Gastroesophageal sphincter (tissue), 4 donors: ENCODE data around the gene LMO2. TPM values are rescaled to one million over a fixed set of nuclear protein-coding genes. Genes with fewer than 3 reads are reported as not detected.

Experiments used
- ATAC-seq: fragments of 150-250 bp; one replicate; pipeline ENCODE4 v1.9.1; 2016; ENCODE audit warnings: mild to moderate bottlenecking, moderate library complexity
- H3K27ac ChIP-seq, 4 donors: fragments of 200-600 bp; sonication (generic) in 3 of 4; 1 replicate in 3 of 4; 2 replicates in 1 of 4; pipeline ENCODE4 v1.5.1; 2016 to 2019
- H3K27me3 ChIP-seq: fragments of 200-600 bp; sonication (generic); one replicate; pipeline ENCODE4 v1.5.1; 2019
- H3K36me3 ChIP-seq, 2 donors: fragments of 200-600 bp; sonication (generic); one replicate each; pipeline ENCODE4 v1.5.1; 2019; ENCODE audit warnings: control low read depth in 1 of 2
- H3K4me1 ChIP-seq, 3 donors: fragments of 200-600 bp; sonication (generic); 1 replicate in 2 of 3; 2 replicates in 1 of 3; pipeline ENCODE4 v1.5.1; 2016 to 2019; ENCODE audit warnings: control low read depth in 2 of 3
- H3K4me3 ChIP-seq, 2 donors: fragments of 200-600 bp; sonication (generic); one replicate each; pipeline ENCODE4 v1.5.1; 2019; ENCODE audit warnings: mild to moderate bottlenecking in 1 of 2, moderate library complexity in 1 of 2
- H3K9me3 ChIP-seq, 3 donors: fragments of 200-600 bp; sonication (generic); one replicate each; pipeline ENCODE4 v1.5.1; 2017 to 2019; ENCODE audit warnings: control low read depth in 2 of 3
- EP300 ChIP-seq: sonication (generic); formaldehyde crosslinking; IDR thresholded peaks from one replicate; pipeline ENCODE4 v1.6.1; 2017; ENCODE audit warnings: antibody characterized with exemption, mild to moderate bottlenecking
- POLR2A ChIP-seq, 2 donors: fragments of 450-650 bp; IDR thresholded peaks; one replicate each; pipeline ENCODE4 v1.6.1; 2017; ENCODE audit warnings: antibody characterized with exemption in 2 of 2, mild to moderate bottlenecking in 2 of 2, moderate library complexity in 1 of 2
- POLR2AphosphoS5 ChIP-seq: sonication (generic); formaldehyde crosslinking; IDR thresholded peaks from one replicate; pipeline ENCODE4 v1.6.1; 2017; ENCODE audit warnings: antibody characterized with exemption
- WGBS, 2 donors: methylation state at CpG; one replicate each; pipeline ENCODE4 v1.1.5; 2018; ENCODE audit warnings: low coverage in 1 of 2; 5-methylcytosine and 5-hydroxymethylcytosine counted together
- total RNA-seq, 4 donors: library from RNA; depleted of rRNA; stranded (reverse); fragments of >200 nt; gene quantifications; one replicate each; pipeline ENCODE4 v1.1.0, GENCODE V29; 2016
- TF ChIP-seq, protein P1 (sequence below), 4 experiments: fragments of 200-600 bp in 2 of 4; fragments of 450-650 bp in 2 of 4; sonication (generic) in 1 of 4; IDR thresholded peaks; one replicate each; pipeline ENCODE4 v1.5.1; 2017 to 2019; ENCODE audit warnings: antibody characterized with exemption in 4 of 4, mild to moderate bottlenecking in 2 of 4, moderate library complexity in 2 of 4

LMO2 gene
- total RNA-seq, 4 donors from 2014 or later = 7.0 to 24.2 (median 14.8) TPM

DNA sequence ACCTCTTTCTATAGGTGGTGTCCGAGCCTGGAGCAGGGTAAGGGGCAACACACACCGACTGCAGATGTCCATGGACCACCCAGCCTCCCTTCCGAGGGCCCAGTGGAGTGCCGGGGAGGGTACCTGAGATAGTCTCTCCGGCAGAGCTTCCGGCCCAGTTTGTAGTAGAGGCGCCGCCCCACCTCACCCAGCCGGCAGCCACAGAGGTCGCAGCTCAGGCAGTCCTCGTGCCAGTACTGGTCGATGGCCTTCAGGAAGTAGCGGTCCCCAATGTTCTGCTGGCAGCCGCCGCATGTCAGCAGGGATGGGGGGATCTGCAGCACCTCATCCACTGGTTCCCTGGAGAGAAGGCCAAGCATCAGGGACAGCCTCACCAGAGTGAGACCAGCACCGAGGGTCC is 27.4 kb downstream of the LMO2 start:
- TF ChIP-seq EP300 (no peak), POLR2AphosphoS5 (no peak), POLR2A (IDR thresholded peaks at IDR 0.05) (no peak)
- TF ChIP-seq, protein P1, sequence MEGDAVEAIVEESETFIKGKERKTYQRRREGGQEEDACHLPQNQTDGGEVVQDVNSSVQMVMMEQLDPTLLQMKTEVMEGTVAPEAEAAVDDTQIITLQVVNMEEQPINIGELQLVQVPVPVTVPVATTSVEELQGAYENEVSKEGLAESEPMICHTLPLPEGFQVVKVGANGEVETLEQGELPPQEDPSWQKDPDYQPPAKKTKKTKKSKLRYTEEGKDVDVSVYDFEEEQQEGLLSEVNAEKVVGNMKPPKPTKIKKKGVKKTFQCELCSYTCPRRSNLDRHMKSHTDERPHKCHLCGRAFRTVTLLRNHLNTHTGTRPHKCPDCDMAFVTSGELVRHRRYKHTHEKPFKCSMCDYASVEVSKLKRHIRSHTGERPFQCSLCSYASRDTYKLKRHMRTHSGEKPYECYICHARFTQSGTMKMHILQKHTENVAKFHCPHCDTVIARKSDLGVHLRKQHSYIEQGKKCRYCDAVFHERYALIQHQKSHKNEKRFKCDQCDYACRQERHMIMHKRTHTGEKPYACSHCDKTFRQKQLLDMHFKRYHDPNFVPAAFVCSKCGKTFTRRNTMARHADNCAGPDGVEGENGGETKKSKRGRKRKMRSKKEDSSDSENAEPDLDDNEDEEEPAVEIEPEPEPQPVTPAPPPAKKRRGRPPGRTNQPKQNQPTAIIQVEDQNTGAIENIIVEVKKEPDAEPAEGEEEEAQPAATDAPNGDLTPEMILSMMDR (IDR thresholded peaks at IDR 0.05) = no peak
- 70% methylated on average over 2 of the region's 16 CpGs; no CpG with 5 or more reads in 1 of the 2 donors for WGBS, 2 donors
- Histone ChIP-seq H3K4me3 (no peak overlapping the region), H3K36me3 (peaks cover 0 to 7% of the 10 kb centered on the region in 2 donors), H3K9me3 (no peaks in the 10 kb centered on the region), H3K27ac (no peak overlapping the region), H3K4me1 (peaks cover 0 to 28% (median 6%) of the 10 kb centered on the region in 3 donors), H3K27me3 (peaks cover 60% of the 10 kb centered on the region)
- no peak for ATAC-seq

DNA sequence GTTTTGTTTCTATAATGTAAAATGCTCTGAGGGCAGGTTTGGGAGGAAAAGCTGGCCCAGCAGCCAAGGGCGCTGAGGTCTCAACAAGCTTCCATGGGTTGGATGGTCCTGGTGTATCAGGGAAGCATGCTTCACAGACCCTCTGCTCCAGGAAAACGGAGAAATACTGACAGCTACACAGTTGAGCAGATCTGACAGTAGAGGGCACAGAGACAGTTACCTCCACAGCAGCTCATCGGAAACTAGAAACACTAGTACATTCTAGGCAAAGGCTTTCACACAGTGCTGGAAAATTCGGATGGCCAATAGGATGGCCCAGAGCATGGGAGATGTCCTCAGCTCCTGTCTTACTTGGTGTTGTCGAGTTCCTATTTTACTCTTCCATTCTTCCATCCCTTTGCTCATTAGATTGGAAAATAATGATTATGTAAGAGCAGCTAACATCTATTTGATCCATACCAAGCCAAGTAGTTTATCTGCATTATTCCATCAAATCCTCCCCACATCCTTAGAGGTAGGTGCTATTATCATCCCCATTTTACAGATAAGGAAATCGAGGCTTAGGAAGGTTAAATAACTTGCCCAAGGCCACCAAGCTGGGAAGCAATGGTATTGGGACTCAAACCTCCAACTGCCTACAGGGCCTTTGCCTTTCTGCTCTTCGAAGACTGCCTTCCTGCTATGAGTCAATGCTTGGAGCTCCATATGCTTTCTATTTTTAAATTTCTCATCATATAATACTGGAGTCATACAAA is 28.3 kb downstream of the LMO2 start:
- ATAC-seq = no peak
- Histone ChIP-seq H3K36me3 (peaks cover 0 to 7% of the 10 kb centered on the region in 2 donors), H3K4me1 (peaks cover 0 to 19% (median under 1%) of the 10 kb centered on the region in 3 donors), H3K27me3 (peaks cover 52% of the 10 kb centered on the region), H3K27ac (no peak overlapping the region), H3K4me3 (no peak overlapping the region), H3K9me3 (no peaks in the 10 kb centered on the region)
- TF ChIP-seq EP300 = no peak
- no peak for TF ChIP-seq POLR2A (IDR thresholded peaks at IDR 0.05)
- TF ChIP-seq, protein P1 (IDR thresholded peaks at IDR 0.05) = no peak
- no peak for TF ChIP-seq POLR2AphosphoS5
- WGBS, 2 donors = 75 to 78% methylated on average over 3 to 6 of the region's 7 CpGs

DNA sequence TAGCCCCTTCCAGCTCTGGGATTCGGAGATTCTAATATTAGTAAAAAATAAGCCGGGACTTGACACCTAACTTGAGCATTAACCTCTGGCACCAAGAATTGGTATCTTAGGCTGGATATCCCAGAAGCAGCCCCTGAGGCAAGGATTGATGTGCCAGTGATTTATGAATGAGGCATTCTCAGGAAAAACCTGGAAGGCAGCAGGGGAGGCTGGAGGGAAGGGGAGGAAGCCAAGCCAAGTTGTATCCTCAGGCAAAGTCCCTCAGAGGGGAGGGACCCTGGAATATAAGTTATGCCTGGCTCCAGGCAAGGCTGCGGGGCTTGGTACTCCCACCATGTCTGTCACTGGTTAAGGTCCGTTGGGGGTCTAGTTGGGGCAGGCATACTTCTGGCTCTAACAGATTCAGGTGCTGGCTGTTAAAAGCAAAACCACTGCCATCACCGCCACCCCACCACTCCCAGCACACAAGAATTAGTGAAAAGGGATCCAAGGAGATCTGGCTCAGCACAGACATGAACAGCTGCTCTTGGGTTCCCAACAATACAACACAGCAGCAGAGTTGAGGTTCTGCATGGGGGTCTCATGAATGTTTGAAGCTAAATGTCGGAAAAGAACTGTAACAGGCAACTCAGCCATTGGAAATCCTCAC is 29.8 kb downstream of the LMO2 start:
- TF ChIP-seq POLR2AphosphoS5 (no peak), EP300 (no peak), POLR2A (IDR thresholded peaks at IDR 0.05) (no peak)
- TF ChIP-seq, protein P1 (IDR thresholded peaks at IDR 0.05) = no peak
- Histone ChIP-seq H3K36me3 (peaks cover 0 to 7% of the 10 kb centered on the region in 2 donors), H3K4me3 (no peak overlapping the region), H3K27ac (peak overlapping the region in 1 of 4 donors; percentile 29), H3K27me3 (peaks cover 42% of the 10 kb centered on the region), H3K4me1 (peaks cover 0 to 17% (median 0%) of the 10 kb centered on the region in 3 donors), H3K9me3 (no peaks in the 10 kb centered on the region)
- no peak for ATAC-seq
- WGBS, 2 donors = 75 to 89% methylated on average over 3 to 5 of the region's 6 CpGs

DNA sequence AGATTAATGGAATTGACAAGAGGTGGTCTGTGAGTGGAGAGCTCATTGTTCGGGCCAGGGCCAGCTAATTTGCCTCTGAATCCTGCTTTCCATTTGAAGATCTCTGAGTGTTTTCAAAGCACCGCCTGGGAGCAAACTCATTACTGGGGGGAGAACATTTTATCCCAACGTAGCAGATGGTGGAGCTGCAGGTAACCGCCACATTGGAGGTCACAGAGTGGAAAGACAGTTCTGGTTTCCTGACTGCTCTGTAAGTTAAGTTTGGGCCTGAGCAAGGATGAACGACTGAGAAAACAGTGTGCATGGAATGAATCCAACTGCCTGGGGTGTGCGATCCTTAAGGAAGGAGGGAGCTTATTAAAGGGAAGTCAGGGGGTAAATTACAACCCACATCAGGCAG is 30.5 kb downstream of the LMO2 start:
- ATAC-seq = no peak
- no peak overlapping the region for H3K27ac ChIP-seq
- no peaks in the 10 kb centered on the region for H3K9me3 ChIP-seq
- H3K4me3 ChIP-seq = no peak overlapping the region
- WGBS, 2 donors = 74 to 96% methylated on average over 4 to 6 of the region's 6 CpGs
- H3K4me1 ChIP-seq = peaks cover 0 to 17% (median 0%) of the 10 kb centered on the region in 3 donors
- H3K27me3 ChIP-seq = peaks cover 36% of the 10 kb centered on the region
- TF ChIP-seq POLR2A (IDR thresholded peaks at IDR 0.05) (no peak), POLR2AphosphoS5 (no peak), EP300 (no peak)
- TF ChIP-seq, protein P1 (IDR thresholded peaks at IDR 0.05) = no peak
- peaks cover 0 to 7% of the 10 kb centered on the region in 2 donors for H3K36me3 ChIP-seq
